IMR-90 (cell line): ENCODE results near the gene BCAS3. TPM values are rescaled to one million over a fixed set of nuclear protein-coding genes. Genes with fewer than 3 reads are reported as not detected.

Experiments used
- ATAC-seq: fragments of 200-7000 bp; cut with Tn5 transposase; 2 replicates; pipeline ENCODE4 v1.9.1; 2020; ENCODE audit warnings: low read depth, mild to moderate bottlenecking, moderate library complexity
- BruUV-seq: library from RNA; stranded (reverse); fragments of 400-500 nt; replicated peaks from 2 replicates; lab custom pipeline; 2021; lab: Mats Ljungman, UMichigan
- CTCF ChIA-PET: fragments of 300-600 bp; formaldehyde crosslinking; extraction: SDS; loops from one replicate; lab custom pipeline; 2021; ENCODE audit warnings: antibody characterized with exemption; lab: Yijun Ruan, JAX
- POLR2A ChIA-PET: fragments of 300-600 bp; sonication (Branson Sonifier 250); formaldehyde crosslinking; loops from one replicate; lab custom pipeline; 2022; ENCODE audit warnings: antibody characterized with exemption; ENCODE audit not compliant: unreplicated experiment; lab: Charles Lee
- DNase-seq: peaks from one replicate; pipeline ENCODE4 v3.0.0; 2013
- H2AFZ ChIP-seq: replicated peaks from 2 replicates; pipeline ENCODE3; 2013; ENCODE audit warnings: low read length, mild to moderate bottlenecking; ENCODE audit not compliant: poor library complexity
- H2AK5ac ChIP-seq: 2 replicates; pipeline ENCODE4 v1.6.1; 2013; ENCODE audit warnings: low read depth, low read length, inconsistent platforms
- H2AK9ac ChIP-seq: replicated peaks from 2 replicates; pipeline ENCODE3; 2013; ENCODE audit warnings: mild to moderate bottlenecking, low read depth, low read length, moderate library complexity; ENCODE audit not compliant: poor library complexity
- H2BK120ac ChIP-seq: 2 replicates; pipeline ENCODE4 v1.6.1; 2013; ENCODE audit warnings: low read depth, low read length, inconsistent platforms
- H2BK15ac ChIP-seq: 3 replicates; pipeline ENCODE4 v1.6.1; 2013; ENCODE audit warnings: low read depth, low read length, inconsistent platforms
- H2BK20ac ChIP-seq: 2 replicates; pipeline ENCODE4 v1.6.1; 2013; ENCODE audit warnings: low read depth, mild to moderate bottlenecking, inconsistent platforms, low read length, moderate library complexity
- H2BK5ac ChIP-seq: 2 replicates; pipeline ENCODE4 v1.6.1; 2013; ENCODE audit warnings: mild to moderate bottlenecking, low read depth, low read length, inconsistent platforms; ENCODE audit not compliant: poor library complexity, severe bottlenecking
- H3K14ac ChIP-seq: replicated peaks from 2 replicates; pipeline ENCODE4 v1.6.1; 2013; ENCODE audit warnings: low read depth, low read length, inconsistent platforms
- H3K18ac ChIP-seq: 2 replicates; pipeline ENCODE4 v1.6.1; 2013; ENCODE audit warnings: low read depth, low read length, control low read depth
- H3K23ac ChIP-seq: 2 replicates; pipeline ENCODE4 v1.6.1; 2013; ENCODE audit warnings: low read depth, low read length, inconsistent platforms
- H3K27ac ChIP-seq: 2 replicates; pipeline ENCODE4 v1.5.1; 2013; ENCODE audit warnings: mild to moderate bottlenecking, control low read depth, low read length; ENCODE audit not compliant: insufficient read depth
- H3K27me3 ChIP-seq: 2 replicates; pipeline ENCODE4 v1.6.1; 2013; ENCODE audit warnings: low read length; ENCODE audit not compliant: control insufficient read depth, insufficient read depth
- H3K36me3 ChIP-seq: 2 replicates; pipeline ENCODE4 v1.6.1; 2013; ENCODE audit warnings: low read length, mixed read lengths; ENCODE audit not compliant: control insufficient read depth, insufficient read depth
- H3K4ac ChIP-seq: 2 replicates; pipeline ENCODE4 v1.6.1; 2013; ENCODE audit warnings: low read depth, low read length, inconsistent platforms
- H3K4me1 ChIP-seq: 2 replicates; pipeline ENCODE4 v1.6.1; 2013; ENCODE audit warnings: low read length, mixed read lengths; ENCODE audit not compliant: control insufficient read depth, insufficient read depth
- H3K4me2 ChIP-seq: 2 replicates; pipeline ENCODE4 v1.6.1; 2013; ENCODE audit warnings: low read depth, mild to moderate bottlenecking, control low read depth, low read length, moderate library complexity
- H3K4me3 ChIP-seq: 2 replicates; pipeline ENCODE4 v1.5.1; 2013; ENCODE audit warnings: low read depth, mild to moderate bottlenecking, control low read depth, low read length, moderate library complexity; ENCODE audit not compliant: insufficient read depth
- H3K56ac ChIP-seq: 2 replicates; pipeline ENCODE4 v1.6.1; 2013; ENCODE audit warnings: low read length, inconsistent platforms; ENCODE audit not compliant: insufficient read depth; ENCODE audit errors: extremely low read depth
- H3K79me1 ChIP-seq, 2 experiments: 2 replicates each; pipeline ENCODE4 v1.6.1; 2013; ENCODE audit warnings: low read length in 2 of 2, inconsistent platforms in 1 of 2, low read depth in 1 of 2
- H3K9ac ChIP-seq: 2 replicates; pipeline ENCODE4 v1.6.1; 2013; ENCODE audit warnings: low read depth, low read length, control low read depth
- H3K9me1 ChIP-seq: 2 replicates; pipeline ENCODE4 v1.6.1; 2013; ENCODE audit warnings: low read length, inconsistent platforms; ENCODE audit not compliant: insufficient read depth
- H3K9me3 ChIP-seq: 2 replicates; pipeline ENCODE4 v1.6.1; 2013; ENCODE audit warnings: low read length; ENCODE audit not compliant: control insufficient read depth, insufficient read depth
- H4K20me1 ChIP-seq: 2 replicates; pipeline ENCODE4 v1.6.1; 2013; ENCODE audit warnings: low read length, inconsistent platforms; ENCODE audit not compliant: insufficient read depth
- H4K5ac ChIP-seq: 2 replicates; pipeline ENCODE4 v1.6.1; 2013; ENCODE audit warnings: mild to moderate bottlenecking, low read depth, low read length, control low read depth
- H4K8ac ChIP-seq, 2 experiments: 2 replicates each; pipeline ENCODE4 v1.6.1; 2013; ENCODE audit warnings: low read depth in 2 of 2, low read length in 2 of 2, control low read depth in 1 of 2, inconsistent platforms in 1 of 2
- H4K91ac ChIP-seq: 2 replicates; pipeline ENCODE4 v1.6.1; 2013; ENCODE audit warnings: low read depth, low read length, inconsistent platforms; ENCODE audit not compliant: insufficient read depth
- MAFK ChIP-seq: IDR thresholded peaks from 2 replicates; pipeline ENCODE4 v1.6.1; 2012; ENCODE audit warnings: low read depth, low read length, improper control_type of control experiment
- WGBS, 2 experiments: methylation state at CpG; one replicate each; pipeline versions ENCODE4 v1.1.5 to v1.1.7; 2013; ENCODE audit warnings: missing lambda C conversion rate in 2 of 2; ENCODE audit not compliant: insufficient read length in 1 of 2; ENCODE audit errors: extremely low coverage in 2 of 2; 5-methylcytosine and 5-hydroxymethylcytosine counted together
- dilution Hi-C: fragments of 300-500 bp; cut with HindIII; formaldehyde crosslinking; loops from one replicate; pipeline ENCODE4 v1.14.3; 2018; ENCODE audit warnings: low sequenced_read_pairs; ENCODE audit not compliant: unreplicated experiment
- in situ Hi-C: fragments of 300-500 bp; cut with MboI; formaldehyde crosslinking; loops from 3 replicates; pipeline ENCODE4 v1.14.3; 2019; ENCODE audit warnings: low sequenced_read_pairs, inconsistent platforms, mixed read lengths
- intact Hi-C: fragments of 100-400 bp; cut with micrococcal nuclease; formaldehyde crosslinking; loops from 2 replicates; pipeline ENCODE4 v1.10.0; 2022
- polyA plus RNA-seq, 3 experiments: library from polyadenylated mRNA; depleted of rRNA; stranded (reverse); fragments of >200 nt; gene quantifications; 2 replicates each; pipeline ENCODE4 v1.2.3, GENCODE V29; 2012; ENCODE audit warnings: low replicate concordance in 1 of 3
- total RNA-seq: library from RNA; depleted of rRNA; stranded (reverse); fragments of >200 nt; gene quantifications from 2 replicates; pipeline ENCODE4 v1.2.3, GENCODE V29; 2012
- TF ChIP-seq, protein P1 (sequence below): fragments of 150-350 bp; IDR thresholded peaks from 2 replicates; pipeline ENCODE4 v1.6.1; 2017; ENCODE audit warnings: mild to moderate bottlenecking, antibody characterized with exemption, low read length, low read depth

Gene BCAS3
- total and polyA plus RNA-seq, 2 of the 4 experiments (the other 2 are of a cell fraction), result 6.3 to 27.1 TPM

- Histone ChIP-seq H3K9me3 (no peaks in the 10 kb centered on the region), H3K36me3 (peaks cover 15% of the 10 kb centered on the region), H3K56ac (no peak overlapping the region), H3K9ac (no peak overlapping the region), H3K4me3 (no peak overlapping the region), H4K20me1 (peaks cover 11% of the 10 kb centered on the region; the same call in 1 of the 2 replicates), H3K27me3 (no peaks in the 10 kb centered on the region), H4K8ac (no peak overlapping the region), H2BK20ac (no peak overlapping the region), H3K4ac (no peak overlapping the region), H3K79me1 (peaks cover 23 to 31% of the 10 kb centered on the region in 2 experiments), H2BK15ac (no peak overlapping the region), H2AFZ (no peak overlapping the region), H3K27ac (no peak overlapping the region), H3K9me1 (no peaks in the 10 kb centered on the region), H2BK120ac (no peak overlapping the region), H4K91ac (no peak overlapping the region), H3K4me1 (no peaks in the 10 kb centered on the region), H4K5ac (no peak overlapping the region), H3K14ac (no peak overlapping the region), H2AK9ac (no peak overlapping the region), H3K4me2 (no peak overlapping the region), H3K23ac (no peak overlapping the region), H2BK5ac (no peak overlapping the region), H2AK5ac (no peak overlapping the region), H3K18ac (no peak overlapping the region)
- DNase-seq (no peak), ATAC-seq (no peak)
- no TSS peak for BruUV-seq
- dilution Hi-C loops (no loop called here), in situ Hi-C loops (no loop called here), intact Hi-C loops (no loop called here)
- CTCF ChIA-PET, result interaction anchor here (0.6 kb wide), 1 partner anchor 38 kb away, joined by 3 read pairs; no protein-coding TSS in a partner anchor
- POLR2A ChIA-PET, result no interaction called here
- no CpG with 5 or more reads among the region's 1 CpG for WGBS, 2 experiments
- TF ChIP-seq, protein P1, sequence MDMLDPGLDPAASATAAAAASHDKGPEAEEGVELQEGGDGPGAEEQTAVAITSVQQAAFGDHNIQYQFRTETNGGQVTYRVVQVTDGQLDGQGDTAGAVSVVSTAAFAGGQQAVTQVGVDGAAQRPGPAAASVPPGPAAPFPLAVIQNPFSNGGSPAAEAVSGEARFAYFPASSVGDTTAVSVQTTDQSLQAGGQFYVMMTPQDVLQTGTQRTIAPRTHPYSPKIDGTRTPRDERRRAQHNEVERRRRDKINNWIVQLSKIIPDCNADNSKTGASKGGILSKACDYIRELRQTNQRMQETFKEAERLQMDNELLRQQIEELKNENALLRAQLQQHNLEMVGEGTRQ, result no peak
- peak; percentile 57 for TF ChIP-seq MAFK
Measured at GRCh38 chr17:60653569-60653968, 24.1 kb upstream of the BCAS3 start.
